Lung (tissue), 12 donors: Measurements from ENCODE around the gene JMJD6. TPM values are rescaled to one million over a fixed set of nuclear protein-coding genes. Genes with fewer than 3 reads are reported as not detected.

ENCODE experiments used
- ATAC-seq: fragments of 200-7000 bp; cut with Tn5 transposase; one replicate; pipeline ENCODE4 v1.9.1; 2020; ENCODE audit warnings: moderate number of reproducible peaks; ENCODE audit not compliant: insufficient read depth, low FRiP score
- DNase-seq, 3 donors: peaks; one replicate each; pipeline ENCODE4 v3.0.0-alpha.2; 2013 to 2017
- H3K27ac ChIP-seq, 2 donors: one replicate each; pipeline ENCODE4 v1.5.1; 2013; ENCODE audit warnings: mild to moderate bottlenecking in 2 of 2, moderate library complexity in 2 of 2, control low read depth in 1 of 2, inconsistent platforms in 1 of 2, low read depth in 1 of 2, low read length in 1 of 2
- H3K27me3 ChIP-seq, 3 donors: one replicate each; pipeline ENCODE4 v1.5.1; 2013; ENCODE audit warnings: low read length in 2 of 3; ENCODE audit not compliant: control insufficient read depth in 3 of 3, insufficient read depth in 3 of 3
- H3K36me3 ChIP-seq, 4 donors: one replicate each; pipeline ENCODE4 v1.5.1; 2013; ENCODE audit warnings: low read length in 4 of 4, mild to moderate bottlenecking in 1 of 4, moderate library complexity in 1 of 4; ENCODE audit not compliant: control insufficient read depth in 4 of 4, insufficient read depth in 4 of 4
- H3K4me1 ChIP-seq, 5 donors: one replicate each; pipeline ENCODE4 v1.5.1; 2013; ENCODE audit warnings: low read length in 5 of 5, mild to moderate bottlenecking in 2 of 5, moderate library complexity in 1 of 5; ENCODE audit not compliant: control insufficient read depth in 5 of 5, insufficient read depth in 5 of 5
- H3K4me3 ChIP-seq: one replicate; pipeline ENCODE4 v1.5.1; 2013; ENCODE audit warnings: mild to moderate bottlenecking, control low read depth, moderate library complexity
- H3K9ac ChIP-seq, 2 donors: one replicate each; pipeline ENCODE4 v1.5.1; 2013; ENCODE audit warnings: low read length in 2 of 2, control low read depth in 1 of 2; ENCODE audit not compliant: insufficient read depth in 1 of 2
- H3K9me3 ChIP-seq, 4 donors: one replicate each; pipeline ENCODE4 v1.5.1; 2013; ENCODE audit warnings: low read length in 3 of 4, mild to moderate bottlenecking in 1 of 4, moderate library complexity in 1 of 4; ENCODE audit not compliant: control insufficient read depth in 4 of 4, insufficient read depth in 3 of 4
- WGBS, 2 donors: extraction: QIAGEN DNeasy Blood & Tissue Kit; methylation state at CpG; one replicate each; pipeline ENCODE4 v1.1.7; 2013; 5-methylcytosine and 5-hydroxymethylcytosine counted together
- polyA plus RNA-seq, 2 donors: library from polyadenylated mRNA; stranded (reverse); fragments of 200-250 nt; gene quantifications; one replicate each; pipeline ENCODE4 v1.2.1, GENCODE V29; 2013
- total RNA-seq, 2 donors: library from RNA; depleted of rRNA in 1 of 2; stranded (reverse); fragments of >200 nt in 1 of 2; gene quantifications; one replicate each; pipeline ENCODE4 v1.2.1, GENCODE V29; 2014 to 2021
- TF ChIP-seq, protein P1 (sequence below): IDR thresholded peaks from 2 replicates; pipeline ENCODE4 v1.5.1; 2012; ENCODE audit warnings: mild to moderate bottlenecking; ENCODE audit errors: control extremely low read depth, extremely low read depth
- donor health status: control.
- donor health status: control.
- donor health status: Bipolar disorder and iron deficiency.
- donor health status: healthy.
- donor health status: DM: yes; HTN: yes; CAD: no.

The JMJD6 gene
- total and polyA plus RNA-seq, 4 donors = 23.8 to 52.9 (median 30.0) TPM

DNA sequence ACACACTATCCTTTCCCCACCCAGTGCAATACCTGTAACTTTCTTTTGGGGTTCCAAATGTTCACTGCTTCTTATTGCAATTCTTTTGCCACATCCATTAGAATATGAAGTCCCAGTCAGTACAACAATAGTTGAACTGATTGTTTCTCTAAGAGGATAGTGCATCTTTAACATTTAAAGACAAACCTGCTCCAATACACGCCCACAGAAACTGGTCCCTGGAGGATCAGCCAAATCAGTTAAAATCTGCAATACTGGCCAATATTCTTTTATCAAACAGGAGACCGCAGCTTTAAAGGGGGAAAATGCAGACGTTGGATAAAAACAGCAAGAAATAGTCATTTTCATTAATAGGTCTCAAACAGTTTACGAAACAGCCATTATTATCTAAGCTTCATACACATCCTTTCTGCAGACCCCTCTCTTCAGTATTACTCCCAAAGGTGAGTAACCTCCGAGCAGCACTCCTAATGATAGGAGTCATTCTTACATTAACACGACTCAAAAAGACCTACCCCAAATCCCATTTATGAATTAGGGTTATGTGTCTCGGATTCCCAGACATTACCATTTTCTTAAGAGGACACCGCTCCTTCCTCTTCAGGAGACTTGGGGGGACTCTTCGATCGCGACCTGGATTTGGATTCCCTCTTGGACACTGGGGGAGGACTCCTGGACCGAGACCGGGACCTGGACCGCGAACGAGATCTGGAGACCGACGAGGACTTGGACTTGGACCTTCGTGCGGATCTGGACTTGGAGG lies 9.4 kb upstream of the JMJD6 start:
- Histone ChIP-seq H3K27me3 (no peaks in the 10 kb centered on the region), H3K4me3 (peak overlapping the region; percentile 100), H3K9ac (peak overlapping the region; percentile 58 to 93), H3K36me3 (peaks cover 6 to 40% (median 28%) of the 10 kb centered on the region in 4 donors), H3K27ac (peak overlapping the region; percentile 99 to 100), H3K4me1 (peaks cover 0 to 50% (median 12%) of the 10 kb centered on the region in 5 donors), H3K9me3 (no peaks in the 10 kb centered on the region)
- WGBS, 2 donors = 1% methylated on average over 20 of the region's 20 CpGs
- ATAC-seq (no peak), DNase-seq (no peak)
- TF ChIP-seq, protein P1, sequence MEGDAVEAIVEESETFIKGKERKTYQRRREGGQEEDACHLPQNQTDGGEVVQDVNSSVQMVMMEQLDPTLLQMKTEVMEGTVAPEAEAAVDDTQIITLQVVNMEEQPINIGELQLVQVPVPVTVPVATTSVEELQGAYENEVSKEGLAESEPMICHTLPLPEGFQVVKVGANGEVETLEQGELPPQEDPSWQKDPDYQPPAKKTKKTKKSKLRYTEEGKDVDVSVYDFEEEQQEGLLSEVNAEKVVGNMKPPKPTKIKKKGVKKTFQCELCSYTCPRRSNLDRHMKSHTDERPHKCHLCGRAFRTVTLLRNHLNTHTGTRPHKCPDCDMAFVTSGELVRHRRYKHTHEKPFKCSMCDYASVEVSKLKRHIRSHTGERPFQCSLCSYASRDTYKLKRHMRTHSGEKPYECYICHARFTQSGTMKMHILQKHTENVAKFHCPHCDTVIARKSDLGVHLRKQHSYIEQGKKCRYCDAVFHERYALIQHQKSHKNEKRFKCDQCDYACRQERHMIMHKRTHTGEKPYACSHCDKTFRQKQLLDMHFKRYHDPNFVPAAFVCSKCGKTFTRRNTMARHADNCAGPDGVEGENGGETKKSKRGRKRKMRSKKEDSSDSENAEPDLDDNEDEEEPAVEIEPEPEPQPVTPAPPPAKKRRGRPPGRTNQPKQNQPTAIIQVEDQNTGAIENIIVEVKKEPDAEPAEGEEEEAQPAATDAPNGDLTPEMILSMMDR = no peak

DNA sequence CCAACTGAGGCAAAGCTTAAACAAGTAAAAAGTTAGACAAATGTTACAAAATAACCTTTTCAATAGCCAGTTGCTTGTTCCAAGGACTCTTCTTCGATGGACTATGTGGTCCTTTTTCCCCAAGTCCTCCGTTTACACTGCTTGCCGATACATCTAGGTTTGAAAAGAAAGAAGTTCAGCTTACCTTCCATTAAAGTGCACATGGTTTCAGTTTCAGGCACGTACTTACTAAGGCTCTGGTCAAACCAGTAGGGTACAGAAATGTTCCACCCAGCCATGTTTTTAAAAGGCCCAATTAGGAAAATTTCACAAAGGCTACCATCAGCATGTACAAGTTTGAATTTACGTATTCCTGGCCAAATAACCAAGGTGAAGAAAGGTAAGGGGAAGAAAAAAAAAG lies 8.6 kb upstream of the JMJD6 start:
- no peaks in the 10 kb centered on the region for H3K27me3 ChIP-seq
- DNase-seq (peak in 2 of 3 donors; percentile 50 to 56), ATAC-seq (no peak)
- H3K9me3 ChIP-seq = no peaks in the 10 kb centered on the region
- peaks cover 0 to 43% (median 10%) of the 10 kb centered on the region in 5 donors for H3K4me1 ChIP-seq
- H3K9ac ChIP-seq = peak overlapping the region in 1 of 2 donors; percentile 93
- peaks cover 6 to 43% (median 30%) of the 10 kb centered on the region in 4 donors for H3K36me3 ChIP-seq
- no peak overlapping the region for H3K4me3 ChIP-seq
- no peak overlapping the region for H3K27ac ChIP-seq
- TF ChIP-seq, protein P1 = no peak
- 9% methylated on average over 5 of the region's 5 CpGs for WGBS, 2 donors

DNA sequence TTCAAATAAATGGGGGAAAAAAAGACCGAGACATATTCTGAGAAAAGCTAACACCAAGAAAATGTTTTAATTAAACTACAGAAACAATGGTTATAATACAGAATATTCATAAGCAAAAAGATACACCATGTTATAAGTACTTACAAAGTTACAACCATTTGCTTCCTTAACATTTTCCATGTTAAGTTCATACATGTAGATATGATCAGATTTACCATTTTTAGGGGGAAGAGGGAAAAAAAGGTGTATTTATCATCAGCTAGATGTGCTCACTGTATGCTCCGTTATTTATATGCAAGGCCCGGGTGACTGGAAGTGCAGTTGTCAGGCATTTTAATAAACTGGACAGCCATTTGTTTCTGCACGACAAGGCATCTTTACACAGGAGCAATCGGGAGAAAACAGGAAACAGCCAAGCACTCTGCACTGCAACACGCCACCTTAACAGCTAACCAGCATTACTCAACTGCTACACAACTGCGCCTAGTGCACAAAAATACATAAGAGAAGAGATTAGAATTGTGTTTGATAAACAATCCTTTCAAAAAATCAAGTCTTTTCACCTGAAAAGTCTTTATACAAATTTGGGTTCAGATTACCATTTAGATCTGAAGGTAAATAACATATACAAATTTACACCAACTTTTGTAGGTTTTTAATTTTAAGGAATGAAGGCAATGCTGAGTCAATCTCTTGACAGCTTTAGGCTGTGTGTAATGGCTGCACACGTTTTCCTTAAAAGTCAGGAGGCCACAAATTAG lies 7.9 kb upstream of the JMJD6 start:
- Histone ChIP-seq H3K9ac (peak overlapping the region in 1 of 2 donors; percentile 93), H3K27me3 (no peaks in the 10 kb centered on the region), H3K27ac (no peak overlapping the region), H3K4me3 (no peak overlapping the region), H3K4me1 (peaks cover 0 to 40% (median 6%) of the 10 kb centered on the region in 5 donors), H3K36me3 (peaks cover 6 to 47% (median 31%) of the 10 kb centered on the region in 4 donors), H3K9me3 (no peaks in the 10 kb centered on the region)
- TF ChIP-seq, protein P1 = no peak
- ATAC-seq (no peak), DNase-seq (peak in 2 of 3 donors; percentile 22 to 52)
- WGBS, 2 donors = 17 to 18% methylated on average over 8 of the region's 8 CpGs
